Activated CD8-positive, alpha-beta memory T cell treated with anti-CD3 and anti-CD28 coated beads, Interleukin-2, amount 50 U/mL, for 1 hour (primary cell): ENCODE results near the gene PEX3.
"Not testable (repeated sequence)": the region's sequence is repeated elsewhere in the genome, so short reads cannot be mapped to it uniquely, and the experiment has no call there.

Experiments
- DNase-seq: peaks from one replicate; pipeline ENCODE4 v3.0.0-alpha.2; 2020; ENCODE audit errors: extremely low read depth

The PEX3 gene

GRCh38 chr6:143447865-143448264 is 2.7 kb upstream of the PEX3 start:
- DNase-seq: not testable (repeated sequence)

- no peak for DNase-seq
These were observed 1.4 kb upstream of the PEX3 start for GRCh38 chr6:143449082-143449713.

- no peak for DNase-seq
These were observed 722 bp upstream of the PEX3 start for GRCh38 chr6:143449714-143450452.

- DNase-seq: no peak
These were observed 926 bp downstream of the PEX3 start for GRCh38 chr6:143451531-143451930.

GRCh38 chr6:143457563-143458359 is 7.2 kb downstream of the PEX3 start:
- DNase-seq: no peak

GRCh38 chr6:143465546-143465945 is 14.9 kb downstream of the PEX3 start:
- DNase-seq: no peak

- DNase-seq: no peak
These were observed 17.4 kb downstream of the PEX3 start for GRCh38 chr6:143468026-143468425.

GRCh38 chr6:143468823-143469222 is 18.2 kb downstream of the PEX3 start:
- DNase-seq: not testable (repeated sequence)

GRCh38 chr6:143471822-143472221 is 21.2 kb downstream of the PEX3 start:
- DNase-seq: no peak

GRCh38 chr6:143476545-143476944 is 25.9 kb downstream of the PEX3 start:
- no peak for DNase-seq

GRCh38 chr6:143478479-143479062 is 28.0 kb downstream of the PEX3 start:
- no peak for DNase-seq

- no peak for DNase-seq
These were observed 32.0 kb downstream of the PEX3 start for GRCh38 chr6:143482593-143482992.

GRCh38 chr6:143485967-143486366 is 35.4 kb downstream of the PEX3 start:
- DNase-seq: no peak

- DNase-seq: no peak
These were observed 36.1 kb downstream of the PEX3 start for GRCh38 chr6:143486752-143487151.

- DNase-seq: no peak
These were observed 39.6 kb downstream of the PEX3 start for GRCh38 chr6:143490244-143490643.

GRCh38 chr6:143490775-143491174 is 40.2 kb downstream of the PEX3 start:
- no peak for DNase-seq

- no peak for DNase-seq
These were observed 46.4 kb downstream of the PEX3 start for GRCh38 chr6:143496974-143497373.

GRCh38 chr6:143498428-143498827 is 47.8 kb downstream of the PEX3 start:
- DNase-seq: no peak

- DNase-seq: no peak
These were observed 51.2 kb downstream of the PEX3 start for GRCh38 chr6:143501851-143502250.

GRCh38 chr6:143504369-143504768 is 53.8 kb downstream of the PEX3 start:
- no peak for DNase-seq

- no peak for DNase-seq
These were observed 54.5 kb downstream of the PEX3 start for GRCh38 chr6:143505111-143505510.

GRCh38 chr6:143505537-143505936 is 54.9 kb downstream of the PEX3 start:
- DNase-seq: no peak
